Esophagus muscularis mucosa (tissue), 4 donors: ENCODE results near the gene PTX4.

Experiments used
- EP300 ChIP-seq: sonication (generic); formaldehyde crosslinking; IDR thresholded peaks from one replicate; pipeline ENCODE4 v1.6.1; 2017; ENCODE audit warnings: antibody characterized with exemption
- POLR2A ChIP-seq: fragments of 450-650 bp; IDR thresholded peaks from one replicate; pipeline ENCODE4 v1.6.1; 2017; ENCODE audit warnings: antibody characterized with exemption, moderate library complexity, mild to moderate bottlenecking, low read depth
- POLR2AphosphoS5 ChIP-seq, 2 donors: sonication (generic); formaldehyde crosslinking; IDR thresholded peaks; one replicate each; pipeline ENCODE4 v1.6.1; 2017; ENCODE audit warnings: antibody characterized with exemption in 2 of 2
- TF ChIP-seq, protein P1 (sequence below), 3 experiments: fragments of 200-600 bp in 2 of 3; fragments of 450-650 bp in 1 of 3; sonication (generic) in 2 of 3; IDR thresholded peaks; one replicate each; pipeline ENCODE4 v1.5.1; 2017 to 2019; ENCODE audit warnings: antibody characterized with exemption in 3 of 3, mild to moderate bottlenecking in 2 of 3, moderate library complexity in 1 of 3

DNA sequence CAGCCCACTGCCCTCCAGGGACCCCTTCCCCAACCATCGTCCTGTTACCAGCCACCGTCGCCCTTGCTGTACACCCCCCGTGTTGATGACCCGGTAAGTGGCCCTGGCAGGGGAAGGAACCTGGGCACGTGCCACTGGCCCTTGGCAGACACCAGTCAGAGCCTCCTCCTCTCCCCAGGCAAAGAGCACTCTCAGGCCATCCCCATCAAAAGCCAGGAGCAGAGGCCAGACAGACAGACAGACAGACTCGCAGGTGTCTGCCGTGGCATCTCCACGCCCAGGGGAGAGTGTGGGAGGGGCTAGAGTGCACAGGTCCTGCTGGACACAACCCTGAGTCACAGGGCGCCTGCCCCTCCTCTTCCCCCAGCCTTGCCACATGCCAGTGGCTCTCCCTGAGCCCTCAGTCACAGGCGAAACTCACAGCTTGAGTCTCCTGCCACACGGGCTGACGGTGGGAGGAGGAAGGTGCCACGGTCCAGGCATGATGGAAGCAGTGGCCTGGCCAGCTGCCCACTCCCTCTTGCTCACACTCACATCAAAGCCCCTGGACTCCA is 21.7 kb downstream of the PTX4 start:
- TF ChIP-seq, protein P1, sequence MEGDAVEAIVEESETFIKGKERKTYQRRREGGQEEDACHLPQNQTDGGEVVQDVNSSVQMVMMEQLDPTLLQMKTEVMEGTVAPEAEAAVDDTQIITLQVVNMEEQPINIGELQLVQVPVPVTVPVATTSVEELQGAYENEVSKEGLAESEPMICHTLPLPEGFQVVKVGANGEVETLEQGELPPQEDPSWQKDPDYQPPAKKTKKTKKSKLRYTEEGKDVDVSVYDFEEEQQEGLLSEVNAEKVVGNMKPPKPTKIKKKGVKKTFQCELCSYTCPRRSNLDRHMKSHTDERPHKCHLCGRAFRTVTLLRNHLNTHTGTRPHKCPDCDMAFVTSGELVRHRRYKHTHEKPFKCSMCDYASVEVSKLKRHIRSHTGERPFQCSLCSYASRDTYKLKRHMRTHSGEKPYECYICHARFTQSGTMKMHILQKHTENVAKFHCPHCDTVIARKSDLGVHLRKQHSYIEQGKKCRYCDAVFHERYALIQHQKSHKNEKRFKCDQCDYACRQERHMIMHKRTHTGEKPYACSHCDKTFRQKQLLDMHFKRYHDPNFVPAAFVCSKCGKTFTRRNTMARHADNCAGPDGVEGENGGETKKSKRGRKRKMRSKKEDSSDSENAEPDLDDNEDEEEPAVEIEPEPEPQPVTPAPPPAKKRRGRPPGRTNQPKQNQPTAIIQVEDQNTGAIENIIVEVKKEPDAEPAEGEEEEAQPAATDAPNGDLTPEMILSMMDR (IDR thresholded peaks at IDR 0.05): no peak
- TF ChIP-seq POLR2A (no peak), POLR2AphosphoS5 (IDR thresholded peaks at IDR 0.05) (no peak), EP300 (no peak)
